ENCODE results near the gene CHIT1.

The CHIT1 gene

GRCh38 chr1:203229471-203230135, at the start of gene CHIT1:
CHIT1 (minus strand) TSS chr1:203229673; CDS start chr1:203229636, 37 bp downstream.
- DNase-seq (ENCODE audit: insufficient read length, low spot score) (no peak), FAIRE-seq (no peak)
- TF ChIP-seq, protein P1, sequence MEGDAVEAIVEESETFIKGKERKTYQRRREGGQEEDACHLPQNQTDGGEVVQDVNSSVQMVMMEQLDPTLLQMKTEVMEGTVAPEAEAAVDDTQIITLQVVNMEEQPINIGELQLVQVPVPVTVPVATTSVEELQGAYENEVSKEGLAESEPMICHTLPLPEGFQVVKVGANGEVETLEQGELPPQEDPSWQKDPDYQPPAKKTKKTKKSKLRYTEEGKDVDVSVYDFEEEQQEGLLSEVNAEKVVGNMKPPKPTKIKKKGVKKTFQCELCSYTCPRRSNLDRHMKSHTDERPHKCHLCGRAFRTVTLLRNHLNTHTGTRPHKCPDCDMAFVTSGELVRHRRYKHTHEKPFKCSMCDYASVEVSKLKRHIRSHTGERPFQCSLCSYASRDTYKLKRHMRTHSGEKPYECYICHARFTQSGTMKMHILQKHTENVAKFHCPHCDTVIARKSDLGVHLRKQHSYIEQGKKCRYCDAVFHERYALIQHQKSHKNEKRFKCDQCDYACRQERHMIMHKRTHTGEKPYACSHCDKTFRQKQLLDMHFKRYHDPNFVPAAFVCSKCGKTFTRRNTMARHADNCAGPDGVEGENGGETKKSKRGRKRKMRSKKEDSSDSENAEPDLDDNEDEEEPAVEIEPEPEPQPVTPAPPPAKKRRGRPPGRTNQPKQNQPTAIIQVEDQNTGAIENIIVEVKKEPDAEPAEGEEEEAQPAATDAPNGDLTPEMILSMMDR (IDR thresholded peaks at IDR 0.05; ENCODE audit: insufficient read depth, missing control alignments), result no peak

DNA sequence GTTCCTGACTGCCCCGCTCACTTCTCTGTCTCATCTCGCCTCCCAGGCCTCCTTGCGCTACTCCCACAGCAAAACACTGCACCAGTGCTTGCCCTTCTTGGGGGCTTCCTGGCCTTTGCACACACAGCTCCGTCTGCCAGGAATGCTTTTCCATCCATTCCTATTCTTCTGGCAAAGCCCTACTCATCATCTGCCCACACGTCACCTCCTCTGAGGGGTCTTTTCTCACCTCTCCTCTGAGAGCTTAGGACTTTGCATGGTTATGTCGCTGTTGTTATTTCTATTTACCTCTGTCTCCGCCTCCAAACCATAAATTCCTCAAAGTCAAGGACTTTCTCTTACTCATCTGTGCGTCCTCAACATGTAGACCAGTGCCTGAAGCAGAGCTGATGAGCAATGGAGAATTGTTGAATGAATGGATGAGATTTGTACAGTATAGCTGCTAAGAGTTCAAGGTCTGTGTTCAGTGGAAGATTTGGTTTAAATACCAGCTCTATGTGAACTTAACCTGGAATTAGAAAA, 49.5 kb upstream of the CHIT1 start:
- no peak for FAIRE-seq
- TF ChIP-seq, protein P1 (IDR thresholded peaks at IDR 0.05; ENCODE audit: insufficient read depth, missing control alignments), result no peak
- no peak for DNase-seq (ENCODE audit: insufficient read length, low spot score)

- TF ChIP-seq, protein P1 (IDR thresholded peaks at IDR 0.05; ENCODE audit: insufficient read depth, missing control alignments), result no peak
- no peak for FAIRE-seq
- no peak for DNase-seq (ENCODE audit: insufficient read length, low spot score)
These were observed 48.8 kb upstream of the CHIT1 start for GRCh38 chr1:203278082-203278884.

GRCh38 chr1:203276916-203277545, 47.6 kb upstream of the CHIT1 start:
- no peak for FAIRE-seq
- TF ChIP-seq, protein P1 (IDR thresholded peaks at IDR 0.05; ENCODE audit: insufficient read depth, missing control alignments), result no peak
- DNase-seq (ENCODE audit: insufficient read length, low spot score), result no peak

DNA sequence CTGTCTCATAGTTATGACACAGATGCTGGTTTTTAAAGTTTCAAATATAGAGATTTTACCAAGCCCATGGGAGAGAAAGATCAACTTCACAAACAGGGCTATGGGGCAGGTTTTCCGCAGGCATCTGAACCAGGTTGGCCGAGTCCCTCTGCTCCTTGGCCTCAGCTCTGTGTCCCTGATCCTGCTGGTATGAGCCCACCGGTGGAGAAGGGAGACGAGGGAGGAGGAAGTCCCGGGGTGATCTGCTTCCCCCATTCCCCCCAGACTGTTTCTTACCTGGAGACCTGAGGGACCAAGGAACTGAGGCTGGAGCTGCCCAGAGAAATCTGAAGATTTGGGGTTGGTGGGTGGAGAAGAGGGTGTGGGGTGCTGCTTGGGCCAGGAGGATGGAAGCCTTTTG, 46.9 kb upstream of the CHIT1 start:
- TF ChIP-seq, protein P1 (IDR thresholded peaks at IDR 0.05; ENCODE audit: insufficient read depth, missing control alignments), result no peak
- DNase-seq (ENCODE audit: insufficient read length, low spot score) (no peak), FAIRE-seq (no peak)

DNA sequence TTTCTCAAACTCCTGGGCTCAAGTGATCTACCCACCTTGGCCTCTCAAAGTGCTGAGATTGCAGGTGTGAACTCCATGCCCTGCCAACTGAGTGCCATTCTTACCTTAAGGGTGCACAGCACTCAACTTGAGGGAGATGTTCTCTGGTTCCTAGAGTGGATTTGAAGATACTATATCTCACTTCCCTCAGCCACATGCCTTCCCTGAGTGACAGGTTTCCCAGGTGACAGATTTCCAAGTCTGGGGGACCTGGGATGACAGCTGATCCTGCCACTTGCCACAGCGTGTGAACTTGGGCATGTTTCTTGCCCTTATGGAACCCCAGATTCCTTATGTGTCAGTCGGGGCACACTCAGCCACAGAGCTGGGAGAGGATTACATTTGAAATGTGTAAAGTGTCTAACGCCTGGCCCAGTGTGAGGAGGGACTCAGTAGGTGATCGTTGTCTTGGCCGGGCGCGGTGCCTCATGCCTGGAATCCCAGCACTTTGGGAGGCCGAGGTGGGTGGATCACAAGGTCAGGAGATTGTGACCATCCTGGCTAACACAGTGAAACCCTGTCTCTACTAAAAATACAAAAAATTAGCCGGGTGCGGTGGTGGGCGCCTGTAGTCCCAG, 46.3 kb upstream of the CHIT1 start:
- no peak for FAIRE-seq
- DNase-seq (ENCODE audit: insufficient read length, low spot score), result no peak
- TF ChIP-seq, protein P1 (IDR thresholded peaks at IDR 0.05; ENCODE audit: insufficient read depth, missing control alignments), result no peak

Measured in D721Med (cell line).